HCT116 (cell line): ENCODE measurements around the gene H6PD.

Source experiments
- ATF3 ChIP-seq: IDR thresholded peaks from 2 replicates; pipeline ENCODE4 v1.6.1; 2012
- CEBPB ChIP-seq: IDR thresholded peaks from 2 replicates; pipeline ENCODE4 v1.6.1; 2012; ENCODE audit warnings: low read depth
- CTCF ChIP-seq, 3 experiments: fragments of 200-600 bp in 1 of 3; sonication (generic) in 1 of 3; IDR thresholded peaks in 2 of 3; conservative IDR thresholded peaks in 1 of 3; 2 replicates each; pipeline ENCODE4 v1.5.1; 2012 to 2017; ENCODE audit warnings: low read depth in 2 of 3, low read length in 2 of 3, antibody characterized with exemption in 1 of 3, borderline replicate concordance in 1 of 3, control low read depth in 1 of 3, mild to moderate bottlenecking in 1 of 3, mixed read lengths in 1 of 3, mixed run types in 1 of 3, moderate library complexity in 1 of 3; ENCODE audit not compliant: insufficient read depth in 1 of 3
- EZH2phosphoT487 ChIP-seq: fragments of 200-600 bp; IDR thresholded peaks from 2 replicates; pipeline ENCODE4 v1.6.1; 2018; ENCODE audit warnings: antibody characterized with exemption, borderline replicate concordance
- FOSL1 ChIP-seq: IDR thresholded peaks from 2 replicates; pipeline ENCODE4 v1.6.1; 2012; ENCODE audit warnings: low read depth
- JUND ChIP-seq: IDR thresholded peaks from 2 replicates; pipeline ENCODE4 v1.6.1; 2012
- POLR2A ChIP-seq: IDR thresholded peaks from 2 replicates; pipeline ENCODE4 v1.7.0; 2011; ENCODE audit warnings: borderline replicate concordance; ENCODE audit not compliant: insufficient read depth, insufficient read length; ENCODE audit errors: extremely low read depth
- POLR2AphosphoS5 ChIP-seq: IDR thresholded peaks from 2 replicates; pipeline ENCODE4 v1.6.1; 2011; ENCODE audit warnings: mild to moderate bottlenecking, low read depth, low read length, moderate library complexity
- REST ChIP-seq: IDR thresholded peaks from 2 replicates; pipeline ENCODE4 v1.6.1; 2012; ENCODE audit warnings: low read depth
- SRF ChIP-seq: IDR thresholded peaks from 2 replicates; pipeline ENCODE4 v1.6.1; 2012; ENCODE audit warnings: low read depth
- TCF7L2 ChIP-seq: IDR thresholded peaks from 2 replicates; pipeline ENCODE4 v1.7.0; 2011; ENCODE audit warnings: borderline replicate concordance, inconsistent platforms; ENCODE audit not compliant: insufficient read depth, insufficient read length; ENCODE audit errors: extremely low read depth
- ZFX ChIP-seq: fragments of 450-650 bp; IDR thresholded peaks from 2 replicates; pipeline ENCODE4 v1.6.1; 2017
- ZNF274 ChIP-seq: fragments of 200-500 bp; sonication (Bioruptor generic); IDR thresholded peaks from 2 replicates; pipeline ENCODE4 v1.6.1; 2014; ENCODE audit warnings: mild to moderate bottlenecking, low read depth, low read length, inconsistent platforms

- TF ChIP-seq CTCF (IDR thresholded peaks at IDR 0.05 in 2 of 3, conservative IDR thresholded peaks at IDR 0.05 in 1 of 3; ENCODE audit: borderline replicate concordance in 1 of 3, insufficient read depth in 1 of 3, low read depth in 2 of 3, low read length in 2 of 3) (no peak), FOSL1 (no peak), JUND (no peak), POLR2AphosphoS5 (no peak), TCF7L2 (no peak), POLR2A (no peak), EZH2phosphoT487 (no peak), SRF (no peak), CEBPB (no peak), ZNF274 (no peak), ZFX (no peak), REST (no peak), ATF3 (no peak)
Measured at GRCh38 chr1:9269078-9269501, 34.5 kb downstream of the H6PD start.
